Mucosa of rectum (tissue), 2 donors: ENCODE results near the gene NT5C1B.

ENCODE experiments used
- H3K27ac ChIP-seq, 2 donors: one replicate each; pipeline ENCODE4 v1.7.0; 2013; ENCODE audit warnings: inconsistent platforms in 2 of 2, low read depth in 2 of 2, low read length in 2 of 2
- H3K27me3 ChIP-seq, 2 donors: one replicate each; pipeline ENCODE4 v1.7.0; 2013; ENCODE audit warnings: low read length in 2 of 2; ENCODE audit not compliant: control insufficient read depth in 2 of 2, insufficient read depth in 2 of 2
- H3K36me3 ChIP-seq, 2 donors: one replicate each; pipeline ENCODE4 v1.7.0; 2013; ENCODE audit warnings: low read length in 2 of 2; ENCODE audit not compliant: control insufficient read depth in 2 of 2, insufficient read depth in 2 of 2
- H3K4me1 ChIP-seq, 2 donors: one replicate each; pipeline ENCODE4 v1.7.0; 2013; ENCODE audit warnings: low read length in 2 of 2, mild to moderate bottlenecking in 1 of 2; ENCODE audit not compliant: control insufficient read depth in 2 of 2, insufficient read depth in 2 of 2
- H3K4me3 ChIP-seq, 2 donors: one replicate each; pipeline ENCODE4 v1.7.0; 2013; ENCODE audit warnings: low read length in 2 of 2
- H3K9ac ChIP-seq, 2 donors: one replicate each; pipeline ENCODE4 v1.7.0; 2013; ENCODE audit warnings: low read length in 2 of 2, low read depth in 1 of 2, mild to moderate bottlenecking in 1 of 2
- H3K9me3 ChIP-seq, 2 donors: one replicate each; pipeline ENCODE4 v1.7.0; 2013; ENCODE audit warnings: low read length in 2 of 2; ENCODE audit not compliant: control insufficient read depth in 2 of 2
- donor health status: healthy.
- donor health status: Normal muscosa, but diverticular disease.

Gene NT5C1B

DNA sequence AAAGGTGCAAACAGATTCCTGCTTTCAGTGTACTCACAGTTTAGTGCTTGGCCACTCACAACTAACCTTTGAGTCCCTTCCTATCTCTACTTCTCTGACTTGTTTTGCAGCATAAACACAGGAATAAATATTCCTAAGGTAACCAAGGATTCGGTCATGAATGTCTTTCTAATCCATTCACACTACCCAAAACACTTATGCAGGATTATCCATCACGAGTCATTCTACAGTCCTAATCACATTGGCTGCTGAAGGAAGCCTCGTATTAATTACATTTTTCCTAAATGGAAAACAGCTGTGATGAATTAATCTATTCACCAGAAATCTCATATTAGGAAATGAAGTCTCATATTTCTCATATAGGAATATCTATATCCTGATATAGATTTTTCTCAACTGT lies 45.2 kb downstream of the NT5C1B start:
- H3K9ac ChIP-seq = no peak overlapping the region
- H3K4me3 ChIP-seq = no peak overlapping the region
- no peaks in the 10 kb centered on the region for H3K27me3 ChIP-seq
- no peak overlapping the region for H3K27ac ChIP-seq
- H3K36me3 ChIP-seq = no peaks in the 10 kb centered on the region
- H3K4me1 ChIP-seq = no peaks in the 10 kb centered on the region
- H3K9me3 ChIP-seq = no peaks in the 10 kb centered on the region

DNA sequence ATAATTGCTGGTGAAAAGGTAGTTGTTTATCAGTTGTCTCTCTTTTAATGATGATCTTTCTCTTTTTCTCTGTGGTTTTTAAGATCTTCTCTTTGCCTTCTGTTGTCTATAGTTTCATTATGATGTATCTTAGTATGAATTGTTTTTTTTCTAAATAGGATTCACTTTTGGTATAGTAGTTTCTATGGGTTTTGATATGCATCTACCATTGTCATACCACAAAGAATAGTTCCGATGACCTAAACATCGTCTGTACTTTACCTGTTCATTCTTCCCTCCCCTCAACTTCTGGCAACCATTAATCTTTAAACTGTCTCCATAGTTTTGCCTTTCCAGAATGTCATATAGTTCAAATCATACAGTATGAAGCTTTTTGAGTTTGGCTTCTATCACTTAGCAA lies 48.5 kb downstream of the NT5C1B start:
- Histone ChIP-seq H3K9me3 (no peaks in the 10 kb centered on the region), H3K27ac (no peak overlapping the region), H3K4me1 (no peaks in the 10 kb centered on the region), H3K27me3 (no peaks in the 10 kb centered on the region), H3K9ac (no peak overlapping the region), H3K4me3 (no peak overlapping the region), H3K36me3 (no peaks in the 10 kb centered on the region)

DNA sequence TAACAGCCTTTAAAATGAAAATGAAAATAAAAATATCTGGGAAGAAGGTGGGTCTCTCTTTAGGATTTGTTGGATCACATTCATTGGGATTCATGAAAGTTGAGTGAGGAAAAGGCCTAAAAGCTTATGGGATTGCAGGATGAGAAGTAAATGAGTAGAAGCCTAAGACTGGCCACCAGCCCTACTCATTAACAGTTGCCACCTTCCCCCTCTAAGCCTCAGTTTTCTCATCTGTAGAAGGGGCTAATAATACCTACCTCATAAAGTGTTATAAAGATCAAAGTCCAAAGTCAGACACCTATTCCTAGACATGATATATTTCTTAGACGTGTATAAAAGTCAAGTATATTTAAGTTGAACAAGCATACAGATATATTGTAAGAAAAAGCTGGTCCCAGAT lies 52.7 kb downstream of the NT5C1B start:
- no peaks in the 10 kb centered on the region for H3K27me3 ChIP-seq
- no peaks in the 10 kb centered on the region for H3K9me3 ChIP-seq
- H3K9ac ChIP-seq = no peak overlapping the region
- H3K4me3 ChIP-seq = no peak overlapping the region
- H3K4me1 ChIP-seq = no peaks in the 10 kb centered on the region
- H3K27ac ChIP-seq = no peak overlapping the region
- H3K36me3 ChIP-seq = no peaks in the 10 kb centered on the region

- no peak overlapping the region for H3K4me3 ChIP-seq
- H3K4me1 ChIP-seq = no peaks in the 10 kb centered on the region
- no peak overlapping the region for H3K27ac ChIP-seq
- H3K36me3 ChIP-seq = no peaks in the 10 kb centered on the region
- H3K9me3 ChIP-seq = no peaks in the 10 kb centered on the region
- H3K9ac ChIP-seq = no peak overlapping the region
- no peaks in the 10 kb centered on the region for H3K27me3 ChIP-seq
Observed at GRCh38 chr2:18536100-18536499, 53.3 kb downstream of the NT5C1B start.

DNA sequence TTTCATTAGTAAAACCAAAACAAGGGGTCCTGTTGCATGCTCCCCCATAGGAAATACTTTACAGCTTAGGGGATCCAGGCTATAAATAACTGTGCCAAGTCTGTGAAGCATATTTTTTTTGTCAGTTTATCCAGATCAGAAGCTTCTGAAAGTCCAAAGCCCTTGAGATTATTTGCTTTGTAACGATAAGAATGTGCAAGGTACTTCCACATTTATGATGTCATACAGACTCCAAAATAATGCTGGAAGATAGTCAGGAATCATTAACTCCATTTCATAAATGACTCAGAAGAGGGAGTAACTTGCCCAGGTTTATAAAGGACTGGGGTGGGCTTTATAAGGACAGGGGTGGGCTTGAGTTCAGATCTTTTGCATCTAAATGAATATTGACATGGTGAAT lies 58.2 kb downstream of the NT5C1B start:
- Histone ChIP-seq H3K27me3 (no peaks in the 10 kb centered on the region), H3K9ac (no peak overlapping the region), H3K27ac (no peak overlapping the region), H3K9me3 (no peaks in the 10 kb centered on the region), H3K36me3 (no peaks in the 10 kb centered on the region), H3K4me3 (no peak overlapping the region), H3K4me1 (no peaks in the 10 kb centered on the region)

- Histone ChIP-seq H3K9ac (no peak overlapping the region), H3K4me1 (peaks cover 0 to 5% of the 10 kb centered on the region in 2 donors), H3K27ac (no peak overlapping the region), H3K4me3 (no peak overlapping the region), H3K27me3 (no peaks in the 10 kb centered on the region), H3K9me3 (no peaks in the 10 kb centered on the region), H3K36me3 (no peaks in the 10 kb centered on the region)
Observed at GRCh38 chr2:18527822-18528221, 61.5 kb downstream of the NT5C1B start.

DNA sequence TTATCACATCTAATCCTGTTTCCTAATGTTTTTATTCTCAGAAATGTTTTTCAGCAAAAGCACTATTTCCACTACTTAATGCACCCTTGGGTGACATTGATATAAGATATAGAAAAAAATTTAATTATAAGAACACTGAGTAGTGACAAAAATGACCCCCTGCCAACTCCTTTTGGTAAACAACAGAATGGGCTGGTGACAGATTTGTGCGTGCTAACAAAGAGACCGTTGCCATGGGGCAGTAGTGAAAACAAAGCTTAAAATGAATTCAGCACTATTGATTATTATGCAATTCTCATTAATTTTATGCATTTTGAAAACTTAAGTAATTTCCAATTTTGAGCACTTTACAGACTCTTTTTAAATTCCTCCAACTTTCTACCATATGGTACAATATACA lies 62.0 kb downstream of the NT5C1B start:
- H3K27ac ChIP-seq = no peak overlapping the region
- H3K36me3 ChIP-seq = no peaks in the 10 kb centered on the region
- H3K9me3 ChIP-seq = no peaks in the 10 kb centered on the region
- H3K27me3 ChIP-seq = no peaks in the 10 kb centered on the region
- no peak overlapping the region for H3K4me3 ChIP-seq
- peaks cover under 1 to 10% of the 10 kb centered on the region in 2 donors for H3K4me1 ChIP-seq
- no peak overlapping the region for H3K9ac ChIP-seq

- Histone ChIP-seq H3K9ac (no peak overlapping the region), H3K27ac (no peak overlapping the region), H3K9me3 (no peaks in the 10 kb centered on the region), H3K36me3 (no peaks in the 10 kb centered on the region), H3K27me3 (no peaks in the 10 kb centered on the region), H3K4me3 (no peak overlapping the region), H3K4me1 (peaks cover 3 to 16% of the 10 kb centered on the region in 2 donors)
Observed at GRCh38 chr2:18526429-18526828, 62.9 kb downstream of the NT5C1B start.

DNA sequence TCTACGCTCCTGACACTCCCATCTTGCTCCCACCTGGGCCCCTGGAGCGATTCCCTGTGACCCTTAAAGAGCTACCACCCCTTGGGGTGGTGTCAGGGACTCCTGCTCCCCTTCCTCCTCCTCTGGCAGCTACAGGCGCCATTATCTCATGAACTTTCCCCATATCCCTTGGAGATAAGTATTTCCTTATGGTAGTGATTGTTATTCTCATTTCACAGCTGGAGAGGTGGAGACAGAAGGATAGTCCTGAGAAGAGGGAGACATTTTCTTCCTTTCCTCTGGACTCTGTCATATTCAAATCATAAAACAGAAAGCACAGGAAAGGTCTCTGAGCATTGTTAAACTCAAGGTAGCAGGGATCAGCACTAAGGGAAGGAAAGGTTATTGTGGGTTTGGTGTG lies 63.5 kb downstream of the NT5C1B start:
- Histone ChIP-seq H3K9me3 (no peaks in the 10 kb centered on the region), H3K36me3 (no peaks in the 10 kb centered on the region), H3K4me3 (no peak overlapping the region), H3K9ac (no peak overlapping the region), H3K27me3 (no peaks in the 10 kb centered on the region), H3K4me1 (peaks cover 3 to 22% of the 10 kb centered on the region in 2 donors), H3K27ac (no peak overlapping the region)

DNA sequence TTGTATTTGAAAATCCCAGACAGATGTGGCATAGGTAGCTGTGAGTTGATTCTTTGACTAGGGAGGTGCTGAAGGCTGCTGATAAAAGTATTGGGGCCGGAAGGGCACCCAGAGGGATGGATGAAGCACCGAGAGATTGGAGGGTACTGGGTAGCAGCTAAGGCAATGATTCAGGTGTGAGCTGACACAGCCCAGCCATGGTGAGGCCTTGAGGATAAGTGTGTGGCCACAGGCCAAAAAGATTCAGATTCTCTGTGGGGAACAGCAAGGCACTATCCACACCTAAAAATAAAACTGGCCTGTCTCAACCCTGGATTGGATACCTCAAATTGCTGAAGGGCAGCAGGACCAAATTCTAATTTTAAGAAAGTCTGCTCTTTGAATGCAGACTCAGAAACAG lies 64.1 kb downstream of the NT5C1B start:
- H3K9me3 ChIP-seq = no peaks in the 10 kb centered on the region
- no peak overlapping the region for H3K9ac ChIP-seq
- H3K27ac ChIP-seq = no peak overlapping the region
- no peaks in the 10 kb centered on the region for H3K27me3 ChIP-seq
- H3K36me3 ChIP-seq = no peaks in the 10 kb centered on the region
- no peak overlapping the region for H3K4me3 ChIP-seq
- peaks cover 3 to 25% of the 10 kb centered on the region in 2 donors for H3K4me1 ChIP-seq

GRCh38 chr2:18522484-18523146 lies 66.8 kb downstream of the NT5C1B start:
- Histone ChIP-seq H3K27ac (no peak overlapping the region), H3K36me3 (no peaks in the 10 kb centered on the region), H3K4me1 (peaks cover 3 to 25% of the 10 kb centered on the region in 2 donors), H3K4me3 (no peak overlapping the region), H3K27me3 (no peaks in the 10 kb centered on the region), H3K9me3 (no peaks in the 10 kb centered on the region), H3K9ac (no peak overlapping the region)
